Ammon's horn (tissue), 1 donor: ENCODE results near the gene SCYL2.
A peak's percentile ranks its signal among the peaks of the same experiment; 100 is the strongest.
"Not testable (repeated sequence)": the region's sequence is repeated elsewhere in the genome, so short reads cannot be mapped to it uniquely, and the experiment has no call there.

Experiments used
- DNase-seq: peaks from one replicate; pipeline ENCODE4 v3.0.0-alpha.2; 2016; ENCODE audit warnings: low spot score

The SCYL2 gene

DNA sequence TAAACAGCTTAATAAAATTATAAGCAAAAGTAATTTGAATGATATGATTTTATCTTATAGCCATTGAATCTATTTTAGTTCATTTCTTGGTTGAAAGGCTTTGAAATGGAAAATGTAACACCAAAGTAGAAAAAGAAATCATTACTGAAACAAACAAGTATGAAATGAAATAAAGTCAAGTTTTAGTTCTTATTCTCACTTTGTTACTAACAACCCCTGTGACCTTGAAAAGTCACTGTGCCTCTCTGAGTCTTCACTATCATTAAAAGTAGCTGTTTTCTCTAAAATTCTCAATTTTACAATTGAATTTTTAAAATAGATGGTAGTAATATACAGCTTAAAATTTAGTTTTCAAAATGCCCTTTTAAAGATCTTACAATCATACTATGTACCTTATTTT is 57.5 kb downstream of the SCYL2 start:
- DNase-seq = no peak

DNA sequence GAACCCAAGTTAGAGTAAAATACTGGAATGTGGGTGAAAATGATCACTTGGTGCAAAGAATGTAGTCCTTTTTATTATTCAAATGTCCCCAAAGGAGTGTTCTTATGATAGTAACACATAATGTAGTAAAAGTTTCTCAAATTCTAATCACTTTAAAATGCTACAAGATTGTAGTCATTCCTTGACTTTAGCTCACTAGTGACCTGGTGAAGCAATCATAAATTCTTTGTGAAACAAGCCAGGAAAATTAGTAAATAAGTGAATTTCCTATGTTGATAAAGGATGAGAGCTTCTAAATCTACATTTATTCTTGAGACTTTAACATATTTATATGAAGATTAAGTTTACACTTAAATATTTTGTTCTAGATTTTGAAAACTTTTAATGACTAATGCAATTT is 59.2 kb downstream of the SCYL2 start:
- no peak for DNase-seq

DNA sequence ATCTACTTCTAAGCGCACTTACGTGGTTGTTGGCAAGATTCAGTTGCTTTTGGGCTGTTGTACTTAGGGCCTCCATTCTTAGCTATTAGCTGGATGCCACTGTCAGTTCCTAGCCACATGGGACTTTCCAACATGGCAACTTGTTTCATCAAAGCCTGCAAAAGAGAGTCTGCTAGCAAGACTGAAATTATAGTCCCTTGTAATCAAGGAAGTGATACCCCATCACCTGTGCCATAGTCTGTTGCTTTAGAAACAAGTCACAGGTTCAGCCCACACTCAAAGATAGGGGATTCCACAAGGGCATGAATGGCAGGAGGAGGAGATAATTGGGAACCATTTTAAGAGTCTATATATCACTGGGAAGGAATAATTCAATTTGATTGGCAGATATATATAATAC is 62.8 kb downstream of the SCYL2 start:
- DNase-seq = no peak

DNA sequence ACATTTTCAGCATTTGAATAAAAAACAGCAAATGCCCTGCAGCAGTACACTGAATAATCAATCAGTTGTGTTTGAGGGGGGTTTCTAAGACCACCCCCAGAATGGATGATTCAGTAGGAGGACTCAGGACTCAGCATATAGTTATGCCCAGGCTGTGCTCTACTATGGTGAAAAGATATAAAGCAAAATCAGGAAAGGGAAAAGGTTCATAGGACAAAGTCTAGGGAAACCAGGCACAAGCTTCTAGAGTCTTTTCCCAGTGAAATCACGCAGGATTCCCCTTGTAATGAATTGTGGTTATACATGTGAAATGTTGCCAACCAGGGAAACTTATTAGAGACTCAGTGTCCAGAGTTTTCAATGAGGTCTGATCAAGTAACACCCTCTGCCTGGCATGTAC is 64.9 kb downstream of the SCYL2 start:
- no peak for DNase-seq

DNA sequence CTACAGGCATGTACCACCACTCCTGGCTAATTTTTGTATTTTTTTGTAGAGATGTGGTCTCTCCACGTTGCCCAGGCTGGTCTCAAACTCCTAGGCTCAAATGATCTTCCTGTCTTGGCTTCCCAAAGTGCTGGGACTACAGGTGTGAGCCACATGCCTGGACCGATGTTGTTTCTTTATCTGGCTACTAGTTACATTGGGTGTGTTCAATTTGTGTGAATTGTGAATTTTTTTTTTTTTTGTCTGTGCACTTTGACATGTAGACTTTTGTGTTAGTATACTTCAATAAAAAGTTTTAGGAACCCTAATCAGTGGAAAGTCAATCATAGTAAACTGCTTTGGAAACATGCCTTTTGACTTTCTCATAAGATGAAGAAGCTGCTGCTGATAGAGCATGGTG is 65.9 kb downstream of the SCYL2 start:
- no peak for DNase-seq

DNA sequence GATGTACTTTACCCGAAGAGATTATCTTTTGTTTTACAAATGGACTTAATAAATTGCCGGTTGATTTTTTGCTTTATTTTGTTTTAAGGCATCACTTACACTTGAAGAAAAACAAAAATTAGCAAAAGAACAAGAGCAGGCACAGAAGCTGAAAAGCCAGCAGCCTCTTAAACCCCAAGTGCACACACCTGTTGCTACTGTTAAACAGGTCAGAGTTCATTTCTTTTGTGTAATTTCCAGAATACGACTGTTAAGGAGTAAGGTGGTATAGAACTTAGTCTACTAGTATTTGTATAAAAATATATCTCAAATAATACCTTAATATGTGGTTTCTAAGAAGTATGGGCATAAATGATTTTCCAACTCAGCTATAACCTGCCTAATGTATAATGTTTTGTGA is 70.3 kb downstream of the SCYL2 start:
- no peak for DNase-seq

DNA sequence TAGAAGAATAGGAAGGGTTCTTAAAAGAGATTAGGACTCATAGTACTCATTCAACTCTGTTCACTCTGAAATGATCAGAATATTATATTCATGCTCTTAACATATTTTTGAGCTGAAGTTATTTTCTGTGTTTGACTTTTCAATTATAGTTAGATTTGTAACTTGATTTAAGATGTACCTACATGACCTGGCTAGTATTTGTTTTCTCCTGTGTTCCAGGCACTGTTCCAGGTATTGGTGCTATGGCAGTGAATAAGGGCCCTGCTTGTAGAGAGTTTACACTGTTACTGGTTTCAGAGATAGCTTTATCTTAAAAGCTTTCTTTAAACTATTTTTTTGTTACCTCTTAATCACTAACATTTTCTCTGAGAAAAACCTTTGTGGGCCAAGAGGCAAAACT is 70.8 kb downstream of the SCYL2 start:
- DNase-seq = no peak

DNA sequence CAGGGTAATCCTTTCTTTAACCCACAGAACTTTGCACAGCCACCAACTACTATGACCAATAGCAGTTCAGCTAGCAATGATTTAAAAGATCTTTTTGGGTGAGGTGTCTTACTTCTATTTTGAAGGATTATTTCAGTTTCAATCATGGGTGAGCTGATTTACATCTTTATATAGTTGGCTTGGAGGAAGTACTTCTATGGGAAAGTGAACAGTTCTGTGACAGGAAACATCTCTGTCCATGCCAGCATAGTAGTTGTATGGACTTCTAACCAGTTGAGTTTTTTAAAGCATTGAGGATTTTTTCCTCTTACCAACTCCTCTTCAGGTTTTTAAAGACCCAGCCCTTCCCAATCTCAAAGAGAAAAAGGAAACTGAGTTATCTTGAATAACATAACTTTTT is 72.1 kb downstream of the SCYL2 start:
- DNase-seq = no peak

DNA sequence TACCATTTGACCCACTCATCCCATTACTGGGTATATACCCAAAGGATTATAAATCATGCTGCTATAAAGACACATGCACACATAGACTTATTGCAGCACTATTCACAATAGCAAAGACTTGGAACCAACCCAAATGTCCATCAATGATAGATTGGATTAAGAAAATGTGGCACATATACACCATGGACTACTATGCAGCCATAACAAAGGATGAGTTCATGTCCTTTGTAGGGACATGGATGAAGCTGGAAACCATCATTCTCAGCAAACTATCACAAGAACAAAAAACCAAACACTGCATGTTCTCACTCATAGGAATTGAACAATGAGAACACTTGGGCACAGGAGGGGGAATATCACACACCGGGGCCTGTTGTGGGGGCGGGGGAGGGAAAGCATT is 75.9 kb downstream of the SCYL2 start:
- DNase-seq = not testable (repeated sequence)

DNA sequence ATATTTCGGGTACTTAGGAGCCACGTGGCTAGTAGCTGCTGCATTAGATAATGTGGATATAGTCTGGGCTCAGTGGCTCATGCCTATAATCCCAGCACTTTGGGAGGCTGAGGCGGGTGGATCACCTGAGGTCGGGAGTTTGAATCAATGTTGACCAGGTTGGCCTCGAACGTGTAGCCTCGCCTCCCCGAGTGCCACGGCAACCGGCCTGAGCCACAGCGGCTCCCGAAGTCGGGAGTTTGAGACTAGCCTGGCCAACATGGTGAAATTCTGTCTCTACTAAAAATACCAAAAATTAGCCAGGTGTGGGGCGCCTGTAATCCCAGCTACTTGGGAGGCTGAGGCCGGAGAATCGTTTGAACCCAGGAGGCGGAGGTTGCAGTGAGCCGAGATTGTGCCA is 77.4 kb downstream of the SCYL2 start:
- not testable (repeated sequence) for DNase-seq

DNA sequence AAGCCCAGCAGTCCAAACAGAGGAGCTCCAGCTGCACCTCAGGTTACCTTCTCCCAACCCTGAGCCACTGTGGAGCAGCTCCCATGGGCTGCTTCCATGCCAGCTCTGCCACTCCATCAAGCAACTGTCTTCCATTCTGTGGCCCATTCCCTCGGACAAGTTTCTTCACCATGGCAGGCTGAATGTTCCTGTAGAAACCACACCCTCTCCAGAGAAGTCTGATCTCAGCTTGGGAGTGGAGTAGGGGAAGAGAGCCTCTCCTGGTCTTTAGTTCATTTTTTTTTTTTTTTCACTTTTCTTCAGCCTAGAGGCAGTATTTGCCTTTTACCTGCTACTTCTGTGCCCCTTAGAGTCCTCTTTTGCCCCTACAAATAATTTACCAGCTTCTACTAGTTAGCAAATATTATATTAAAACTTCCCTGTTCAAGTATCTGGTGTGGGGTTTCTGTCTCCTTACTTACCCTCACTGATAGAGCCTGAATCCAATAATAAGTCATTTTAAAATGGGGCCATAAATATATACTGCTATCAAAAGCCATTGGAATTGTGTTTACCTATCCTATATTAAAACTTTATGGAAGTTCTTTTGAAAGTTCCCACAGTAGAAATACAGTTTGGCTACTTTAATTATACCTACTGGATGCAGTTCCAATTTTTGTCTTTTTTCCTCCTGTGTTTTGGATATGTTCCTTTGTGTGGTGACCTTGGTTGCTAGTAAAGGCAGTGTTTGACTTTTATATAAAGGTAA is 78.2 kb downstream of the SCYL2 start:
- no peak for DNase-seq

DNA sequence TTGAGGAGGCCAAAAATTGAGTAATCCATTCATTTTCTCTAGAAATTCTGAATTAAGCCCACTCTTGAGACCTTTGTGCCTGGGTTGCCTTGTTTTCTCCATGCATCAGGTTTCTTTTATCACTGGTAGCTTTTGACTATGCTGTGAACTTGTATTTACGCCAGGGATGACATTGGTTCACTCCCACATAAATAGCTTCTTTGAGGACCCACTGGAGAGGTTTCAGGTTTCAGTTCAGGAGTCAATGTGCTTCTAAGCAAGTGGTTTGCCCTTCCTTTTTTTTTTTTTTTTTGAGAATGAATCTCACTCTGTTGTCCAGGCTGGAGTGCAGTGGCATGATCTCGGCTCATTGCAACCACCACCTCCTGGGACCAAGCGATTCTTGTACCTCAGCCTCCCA is 79.7 kb downstream of the SCYL2 start:
- DNase-seq = no peak

DNA sequence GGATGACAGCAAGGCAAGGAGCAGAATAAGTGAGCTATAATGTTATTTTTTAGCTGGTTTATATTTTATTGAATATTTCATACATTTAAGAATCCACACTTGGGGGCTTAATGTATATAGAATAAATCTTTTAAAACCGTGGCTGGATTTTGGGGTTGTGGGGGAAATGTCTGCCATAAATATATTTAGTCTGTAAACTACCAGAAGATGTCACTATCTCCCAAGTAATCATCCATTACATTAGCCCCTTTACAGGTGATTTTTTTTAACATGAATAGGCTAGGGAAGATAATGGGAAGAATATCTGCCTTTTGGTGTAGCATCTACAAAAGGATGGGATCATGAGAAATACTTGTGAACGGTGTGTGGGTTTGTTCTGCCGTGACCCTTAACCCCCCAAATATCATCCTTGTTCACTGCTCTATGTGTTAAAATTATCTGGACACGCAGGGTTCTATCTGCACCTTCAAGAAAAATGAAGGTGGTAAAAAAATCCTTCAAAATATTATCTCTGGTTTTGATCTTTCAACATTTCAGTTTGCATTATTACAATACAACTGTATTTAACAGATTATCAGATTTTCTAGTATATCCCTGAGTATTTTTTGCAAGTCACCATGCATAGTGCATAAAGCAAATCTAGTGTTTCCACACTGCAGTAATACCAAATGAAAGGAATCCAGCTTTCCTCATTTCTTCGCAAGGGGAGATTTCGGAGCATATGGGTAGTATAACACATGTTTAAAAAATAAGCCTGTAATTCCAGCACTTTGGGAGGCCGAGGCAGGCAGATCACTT is 81.9 kb downstream of the SCYL2 start:
- peak; percentile 29 for DNase-seq

DNA sequence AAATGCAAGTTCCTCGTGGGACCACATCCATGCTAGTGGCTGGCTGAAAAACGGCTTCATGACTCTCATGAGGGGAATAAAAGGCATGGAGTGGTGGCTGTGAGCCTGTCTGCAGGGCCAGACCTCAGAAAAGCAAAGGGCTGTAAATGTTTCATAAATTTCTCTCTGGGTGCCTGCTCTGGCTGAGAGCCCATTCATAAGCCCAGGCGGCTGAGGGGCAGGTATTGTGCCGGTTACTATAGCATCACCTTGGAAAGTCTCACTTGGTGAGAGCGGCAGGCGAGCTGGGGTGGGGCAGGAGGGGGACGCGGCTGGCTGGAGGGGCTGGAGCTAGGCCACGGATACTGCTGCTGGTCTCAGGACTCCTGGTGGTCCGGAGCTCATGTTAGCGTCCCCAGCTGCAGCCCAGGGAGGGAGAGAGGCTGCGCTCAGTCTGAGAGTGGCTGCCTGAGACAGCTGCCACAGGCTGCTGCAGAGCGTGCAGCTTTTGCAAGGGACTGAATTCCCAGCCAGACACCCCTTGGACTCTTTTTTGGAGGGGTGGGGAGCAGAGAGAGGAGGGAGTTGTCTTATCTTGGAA is 89.8 kb downstream of the SCYL2 start, which contains the start of gene SLC17A8:
SLC17A8 (plus strand) TSS at position 431 of the 580 bp plus-strand sequence. CDS start 318 bp downstream, outside the sequence.
- no peak for DNase-seq

DNA sequence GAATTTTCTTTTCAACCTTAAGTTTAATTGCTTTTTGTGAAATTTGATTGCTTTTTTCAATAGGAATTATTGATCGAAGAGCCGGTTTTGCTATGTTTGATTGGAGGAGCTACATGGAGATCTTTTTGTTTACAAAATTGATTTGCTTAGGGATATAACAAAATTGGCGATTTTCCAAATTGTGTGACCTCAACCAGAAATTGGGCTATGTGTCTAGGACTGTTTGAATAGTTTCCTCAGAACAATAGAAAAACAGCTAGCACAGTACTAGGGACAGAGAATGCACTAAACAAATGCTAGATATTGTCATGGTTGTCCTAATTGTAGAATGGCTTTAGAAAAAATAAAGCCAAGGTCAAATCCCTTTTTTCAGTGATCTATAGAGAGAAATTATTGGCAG is 92.3 kb downstream of the SCYL2 start:
- DNase-seq = no peak

DNA sequence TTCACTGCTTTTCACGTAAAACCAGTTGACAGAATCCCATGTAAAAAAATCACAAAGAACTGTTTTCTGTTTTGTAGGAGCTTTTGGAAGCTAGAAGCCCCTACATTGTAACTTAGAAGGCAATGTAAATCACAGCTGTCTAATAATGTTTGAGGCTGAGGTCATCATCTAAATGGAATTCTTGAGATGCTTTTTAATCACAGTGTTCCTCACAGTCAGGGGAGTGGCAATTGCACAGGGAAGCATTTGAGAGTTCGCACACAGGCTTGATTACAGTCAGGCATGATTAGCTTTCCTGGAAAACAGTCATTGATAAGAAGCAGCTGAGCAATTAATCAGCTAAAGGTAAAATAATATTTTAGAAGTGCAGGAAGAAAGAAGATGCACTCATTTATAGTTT is 92.8 kb downstream of the SCYL2 start:
- DNase-seq = no peak

DNA sequence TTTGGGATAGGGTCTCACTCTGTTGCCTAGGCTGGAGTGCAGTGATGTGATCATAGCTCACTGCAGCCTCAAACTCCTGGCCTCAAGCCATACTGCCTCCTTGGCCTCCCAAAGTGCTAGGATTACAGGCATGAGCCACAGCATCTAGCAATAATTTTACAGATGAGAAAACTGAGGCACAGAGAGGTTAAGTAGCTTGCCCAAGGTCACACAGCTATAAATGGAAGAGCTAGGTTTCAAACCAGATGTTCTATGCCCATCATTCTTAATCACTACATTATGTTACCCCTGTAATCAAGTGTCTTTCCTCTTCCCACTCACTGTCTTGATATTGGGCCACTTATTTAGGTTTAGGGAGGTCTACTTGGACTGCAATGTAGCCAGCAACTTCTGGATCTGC is 93.5 kb downstream of the SCYL2 start:
- no peak for DNase-seq

DNA sequence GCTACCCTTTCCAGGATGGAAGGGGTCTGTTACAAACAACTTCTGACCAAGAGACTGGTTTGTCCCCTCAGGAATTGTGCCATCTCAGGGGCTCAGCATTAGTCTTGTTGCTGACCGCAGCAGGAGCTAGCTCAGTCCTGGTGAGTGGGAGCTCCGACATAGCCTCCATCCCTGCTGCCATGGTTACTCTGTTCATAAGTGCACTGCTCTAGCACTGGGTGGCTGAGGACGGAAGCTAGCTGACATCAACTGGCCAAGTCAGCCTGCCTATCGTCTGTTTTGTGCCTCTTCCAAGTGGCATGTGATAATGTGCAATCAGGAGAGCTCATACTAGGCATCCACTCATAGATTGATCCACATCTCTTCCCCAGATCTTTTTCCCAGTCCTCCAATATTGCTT is 97.3 kb downstream of the SCYL2 start:
- DNase-seq = no peak

DNA sequence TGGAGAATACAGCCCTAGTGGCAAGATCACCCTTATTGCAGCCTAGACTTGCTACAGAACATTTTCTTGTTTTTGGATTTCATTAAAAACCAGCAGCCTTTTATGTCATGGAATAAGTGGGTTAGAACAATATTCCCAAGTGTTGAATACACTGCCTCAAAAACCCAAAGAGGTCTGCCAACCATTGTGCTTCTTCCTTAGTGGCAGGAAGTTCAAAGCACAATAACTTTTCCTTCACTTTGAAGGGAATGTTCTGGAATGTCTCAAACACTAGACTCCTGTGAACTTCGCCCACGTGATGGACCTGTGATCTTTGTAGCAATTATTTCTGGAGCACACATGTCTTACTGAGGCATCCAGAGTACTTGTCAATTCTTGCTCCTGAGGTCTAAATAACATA is 98.4 kb downstream of the SCYL2 start:
- no peak for DNase-seq

DNA sequence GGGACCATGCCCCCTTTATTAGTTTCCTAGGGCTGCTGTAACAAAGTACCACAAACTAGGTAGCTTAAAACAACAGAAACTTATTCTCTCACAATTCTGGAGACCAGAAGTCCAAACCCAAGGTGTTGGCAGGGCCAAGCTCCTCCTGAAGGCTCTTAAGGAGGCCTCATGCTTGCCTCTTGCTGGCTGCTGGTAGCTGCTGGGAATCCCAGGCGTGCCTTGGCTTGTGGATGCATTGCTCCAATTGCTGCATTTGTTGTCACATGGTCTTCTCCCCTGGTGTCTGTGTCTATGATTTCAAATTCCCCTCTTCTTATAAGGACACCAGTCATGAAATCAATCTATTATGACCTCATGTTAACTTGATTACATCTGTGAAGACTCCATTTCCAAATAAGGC is 101.1 kb downstream of the SCYL2 start:
- DNase-seq = no peak

DNA sequence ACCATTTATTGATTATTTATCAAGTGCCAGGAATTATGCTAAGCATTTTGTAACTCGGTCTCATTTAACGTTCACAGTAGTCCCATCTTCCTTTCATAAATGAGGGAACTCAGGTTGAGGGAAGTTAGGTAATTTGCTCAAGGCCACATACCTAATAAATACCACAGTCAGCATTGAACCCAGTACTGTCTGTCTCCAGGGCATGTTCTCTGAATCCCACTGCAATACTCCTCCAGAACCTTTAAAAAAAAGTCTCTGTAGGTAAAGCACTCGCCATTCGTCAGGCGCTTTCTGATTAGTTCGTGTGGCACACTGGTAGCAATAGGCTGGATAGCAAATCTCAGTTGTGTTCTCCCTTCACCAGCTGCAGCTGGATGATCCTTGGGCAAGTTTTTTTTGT is 104.2 kb downstream of the SCYL2 start:
- no peak for DNase-seq

DNA sequence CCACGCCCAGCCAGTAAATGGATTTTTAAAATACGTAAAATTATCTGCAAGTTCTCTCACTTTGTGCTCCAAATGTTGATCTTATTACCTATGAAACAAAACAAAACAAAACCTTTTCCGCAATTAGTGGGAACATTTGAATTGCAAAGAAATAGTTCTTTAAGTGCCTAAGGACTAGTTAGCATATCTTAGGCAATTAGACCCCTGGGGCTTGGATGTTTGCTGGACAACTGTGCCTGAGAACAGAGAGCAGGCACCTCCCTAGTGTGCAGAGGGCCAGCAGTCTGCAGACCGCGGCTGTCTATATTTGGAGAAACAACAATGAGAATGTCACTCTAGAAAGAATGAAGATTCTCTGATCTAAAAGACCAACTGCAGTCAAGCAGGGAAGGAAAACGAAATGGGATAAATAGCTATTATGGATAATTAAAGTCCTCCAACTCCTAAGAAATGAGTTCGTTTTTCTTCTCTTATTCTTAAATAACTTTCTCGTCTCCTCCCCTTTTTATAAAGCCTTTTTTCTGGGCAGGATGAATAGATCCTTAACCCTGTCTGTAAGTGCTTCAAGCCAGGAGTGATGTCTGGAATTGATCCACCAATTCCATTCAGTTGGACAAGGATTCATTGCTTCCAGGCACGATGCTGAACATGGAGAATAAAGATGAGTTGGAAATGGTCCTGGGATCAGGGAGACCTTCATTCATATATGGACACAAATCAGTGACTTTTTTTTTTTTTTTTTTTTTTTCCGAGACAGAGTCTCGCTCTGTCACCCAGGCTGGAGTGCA is 106.1 kb downstream of the SCYL2 start:
- no peak for DNase-seq
